IMR-90 (cell line): Measurements from ENCODE around the gene SLC26A4. TPM values are rescaled to one million over a fixed set of nuclear protein-coding genes. Genes with fewer than 3 reads are reported as not detected.

Experiments
- ATAC-seq: fragments of 200-7000 bp; cut with Tn5 transposase; 2 replicates; pipeline ENCODE4 v1.9.1; 2020; ENCODE audit warnings: low read depth, mild to moderate bottlenecking, moderate library complexity
- BruUV-seq: library from RNA; stranded (reverse); fragments of 400-500 nt; replicated peaks from 2 replicates; lab custom pipeline; 2021; lab: Mats Ljungman, UMichigan
- CTCF ChIA-PET: fragments of 300-600 bp; formaldehyde crosslinking; extraction: SDS; loops from one replicate; lab custom pipeline; 2021; ENCODE audit warnings: antibody characterized with exemption; lab: Yijun Ruan, JAX
- POLR2A ChIA-PET: fragments of 300-600 bp; sonication (Branson Sonifier 250); formaldehyde crosslinking; loops from one replicate; lab custom pipeline; 2022; ENCODE audit warnings: antibody characterized with exemption; ENCODE audit not compliant: unreplicated experiment; lab: Charles Lee
- DNase-seq: peaks from one replicate; pipeline ENCODE4 v3.0.0; 2013
- H2AFZ ChIP-seq: replicated peaks from 2 replicates; pipeline ENCODE3; 2013; ENCODE audit warnings: low read length, mild to moderate bottlenecking; ENCODE audit not compliant: poor library complexity
- H2AK5ac ChIP-seq: 2 replicates; pipeline ENCODE4 v1.6.1; 2013; ENCODE audit warnings: low read depth, low read length, inconsistent platforms
- H2AK9ac ChIP-seq: replicated peaks from 2 replicates; pipeline ENCODE3; 2013; ENCODE audit warnings: mild to moderate bottlenecking, low read depth, low read length, moderate library complexity; ENCODE audit not compliant: poor library complexity
- H2BK120ac ChIP-seq: 2 replicates; pipeline ENCODE4 v1.6.1; 2013; ENCODE audit warnings: low read depth, low read length, inconsistent platforms
- H2BK15ac ChIP-seq: 3 replicates; pipeline ENCODE4 v1.6.1; 2013; ENCODE audit warnings: low read depth, low read length, inconsistent platforms
- H2BK20ac ChIP-seq: 2 replicates; pipeline ENCODE4 v1.6.1; 2013; ENCODE audit warnings: low read depth, mild to moderate bottlenecking, inconsistent platforms, low read length, moderate library complexity
- H2BK5ac ChIP-seq: 2 replicates; pipeline ENCODE4 v1.6.1; 2013; ENCODE audit warnings: mild to moderate bottlenecking, low read depth, low read length, inconsistent platforms; ENCODE audit not compliant: poor library complexity, severe bottlenecking
- H3K14ac ChIP-seq: replicated peaks from 2 replicates; pipeline ENCODE4 v1.6.1; 2013; ENCODE audit warnings: low read depth, low read length, inconsistent platforms
- H3K18ac ChIP-seq: 2 replicates; pipeline ENCODE4 v1.6.1; 2013; ENCODE audit warnings: low read depth, low read length, control low read depth
- H3K23ac ChIP-seq: 2 replicates; pipeline ENCODE4 v1.6.1; 2013; ENCODE audit warnings: low read depth, low read length, inconsistent platforms
- H3K27ac ChIP-seq: 2 replicates; pipeline ENCODE4 v1.5.1; 2013; ENCODE audit warnings: mild to moderate bottlenecking, control low read depth, low read length; ENCODE audit not compliant: insufficient read depth
- H3K27me3 ChIP-seq: 2 replicates; pipeline ENCODE4 v1.6.1; 2013; ENCODE audit warnings: low read length; ENCODE audit not compliant: control insufficient read depth, insufficient read depth
- H3K36me3 ChIP-seq: 2 replicates; pipeline ENCODE4 v1.6.1; 2013; ENCODE audit warnings: low read length, mixed read lengths; ENCODE audit not compliant: control insufficient read depth, insufficient read depth
- H3K4ac ChIP-seq: 2 replicates; pipeline ENCODE4 v1.6.1; 2013; ENCODE audit warnings: low read depth, low read length, inconsistent platforms
- H3K4me1 ChIP-seq: 2 replicates; pipeline ENCODE4 v1.6.1; 2013; ENCODE audit warnings: low read length, mixed read lengths; ENCODE audit not compliant: control insufficient read depth, insufficient read depth
- H3K4me2 ChIP-seq: 2 replicates; pipeline ENCODE4 v1.6.1; 2013; ENCODE audit warnings: low read depth, mild to moderate bottlenecking, control low read depth, low read length, moderate library complexity
- H3K4me3 ChIP-seq: 2 replicates; pipeline ENCODE4 v1.5.1; 2013; ENCODE audit warnings: low read depth, mild to moderate bottlenecking, control low read depth, low read length, moderate library complexity; ENCODE audit not compliant: insufficient read depth
- H3K56ac ChIP-seq: 2 replicates; pipeline ENCODE4 v1.6.1; 2013; ENCODE audit warnings: low read length, inconsistent platforms; ENCODE audit not compliant: insufficient read depth; ENCODE audit errors: extremely low read depth
- H3K79me1 ChIP-seq, 2 experiments: 2 replicates each; pipeline ENCODE4 v1.6.1; 2013; ENCODE audit warnings: low read length in 2 of 2, inconsistent platforms in 1 of 2, low read depth in 1 of 2
- H3K9ac ChIP-seq: 2 replicates; pipeline ENCODE4 v1.6.1; 2013; ENCODE audit warnings: low read depth, low read length, control low read depth
- H3K9me1 ChIP-seq: 2 replicates; pipeline ENCODE4 v1.6.1; 2013; ENCODE audit warnings: low read length, inconsistent platforms; ENCODE audit not compliant: insufficient read depth
- H3K9me3 ChIP-seq: 2 replicates; pipeline ENCODE4 v1.6.1; 2013; ENCODE audit warnings: low read length; ENCODE audit not compliant: control insufficient read depth, insufficient read depth
- H4K20me1 ChIP-seq: 2 replicates; pipeline ENCODE4 v1.6.1; 2013; ENCODE audit warnings: low read length, inconsistent platforms; ENCODE audit not compliant: insufficient read depth
- H4K5ac ChIP-seq: 2 replicates; pipeline ENCODE4 v1.6.1; 2013; ENCODE audit warnings: mild to moderate bottlenecking, low read depth, low read length, control low read depth
- H4K8ac ChIP-seq, 2 experiments: 2 replicates each; pipeline ENCODE4 v1.6.1; 2013; ENCODE audit warnings: low read depth in 2 of 2, low read length in 2 of 2, control low read depth in 1 of 2, inconsistent platforms in 1 of 2
- H4K91ac ChIP-seq: 2 replicates; pipeline ENCODE4 v1.6.1; 2013; ENCODE audit warnings: low read depth, low read length, inconsistent platforms; ENCODE audit not compliant: insufficient read depth
- CEBPB ChIP-seq: IDR thresholded peaks from 2 replicates; pipeline ENCODE4 v1.6.1; 2012; ENCODE audit warnings: low read depth, low read length, improper control_type of control experiment
- CHD1 ChIP-seq: IDR thresholded peaks from 2 replicates; pipeline ENCODE4 v1.6.1; 2012; ENCODE audit warnings: low read depth, low read length, improper control_type of control experiment
- FOS ChIP-seq: fragments of 150-350 bp; IDR thresholded peaks from 2 replicates; pipeline ENCODE4 v1.6.1; 2016; ENCODE audit warnings: low read depth, low read length
- MAFK ChIP-seq: IDR thresholded peaks from 2 replicates; pipeline ENCODE4 v1.6.1; 2012; ENCODE audit warnings: low read depth, low read length, improper control_type of control experiment
- MAZ ChIP-seq: IDR thresholded peaks from 2 replicates; pipeline ENCODE4 v1.6.1; 2012; ENCODE audit warnings: low read depth, mild to moderate bottlenecking, low read length, improper control_type of control experiment, moderate library complexity, borderline replicate concordance
- MXI1 ChIP-seq: IDR thresholded peaks from 2 replicates; pipeline ENCODE4 v1.6.1; 2012; ENCODE audit warnings: low read depth, mild to moderate bottlenecking, low read length, moderate library complexity, borderline replicate concordance
- NFE2L2 ChIP-seq: fragments of 150-350 bp; IDR thresholded peaks from 2 replicates; pipeline ENCODE4 v1.6.1; 2016; ENCODE audit warnings: low read depth, mild to moderate bottlenecking, low read length
- POLR2A ChIP-seq: IDR thresholded peaks from 2 replicates; pipeline ENCODE4 v1.6.1; 2012; ENCODE audit warnings: mild to moderate bottlenecking, low read depth, low read length
- RCOR1 ChIP-seq: IDR thresholded peaks from 2 replicates; pipeline ENCODE4 v1.6.1; 2012; ENCODE audit warnings: mild to moderate bottlenecking, low read length, improper control_type of control experiment; ENCODE audit not compliant: insufficient replicate concordance
- RFX5 ChIP-seq: IDR thresholded peaks from 2 replicates; pipeline ENCODE4 v1.8.0; 2012; ENCODE audit warnings: low read depth, mild to moderate bottlenecking, low read length, moderate library complexity
- SMC3 ChIP-seq: fragments of 150-350 bp; IDR thresholded peaks from 2 replicates; pipeline ENCODE4 v1.6.1; 2016; ENCODE audit warnings: low read depth, mild to moderate bottlenecking, antibody characterized with exemption, low read length, moderate library complexity
- WGBS, 2 experiments: methylation state at CpG; one replicate each; pipeline versions ENCODE4 v1.1.5 to v1.1.7; 2013; ENCODE audit warnings: missing lambda C conversion rate in 2 of 2; ENCODE audit not compliant: insufficient read length in 1 of 2; ENCODE audit errors: extremely low coverage in 2 of 2; 5-methylcytosine and 5-hydroxymethylcytosine counted together
- dilution Hi-C: fragments of 300-500 bp; cut with HindIII; formaldehyde crosslinking; loops from one replicate; pipeline ENCODE4 v1.14.3; 2018; ENCODE audit warnings: low sequenced_read_pairs; ENCODE audit not compliant: unreplicated experiment
- in situ Hi-C: fragments of 300-500 bp; cut with MboI; formaldehyde crosslinking; loops from 3 replicates; pipeline ENCODE4 v1.14.3; 2019; ENCODE audit warnings: low sequenced_read_pairs, inconsistent platforms, mixed read lengths
- intact Hi-C: fragments of 100-400 bp; cut with micrococcal nuclease; formaldehyde crosslinking; loops from 2 replicates; pipeline ENCODE4 v1.10.0; 2022
- polyA plus RNA-seq, 3 experiments: library from polyadenylated mRNA; depleted of rRNA; stranded (reverse); fragments of >200 nt; gene quantifications; 2 replicates each; pipeline ENCODE4 v1.2.3, GENCODE V29; 2012; ENCODE audit warnings: low replicate concordance in 1 of 3
- total RNA-seq: library from RNA; depleted of rRNA; stranded (reverse); fragments of >200 nt; gene quantifications from 2 replicates; pipeline ENCODE4 v1.2.3, GENCODE V29; 2012
- TF ChIP-seq, protein P1 (sequence below): conservative IDR thresholded peaks from 2 replicates; pipeline ENCODE4 v1.5.1; 2012; ENCODE audit warnings: mild to moderate bottlenecking, low read depth, low read length, improper control_type of control experiment
- TF ChIP-seq, protein P2 (sequence below): fragments of 150-350 bp; IDR thresholded peaks from 2 replicates; pipeline ENCODE4 v1.6.1; 2016; ENCODE audit warnings: low read depth, mild to moderate bottlenecking, low read length, moderate library complexity, borderline replicate concordance
- TF ChIP-seq, protein P3 (sequence below): fragments of 150-350 bp; IDR thresholded peaks from 2 replicates; pipeline ENCODE4 v1.6.1; 2017; ENCODE audit warnings: mild to moderate bottlenecking, antibody characterized with exemption, low read length, low read depth

Gene SLC26A4
- total and polyA plus RNA-seq, 2 of the 4 experiments (the other 2 are of a cell fraction) = 0.09 to 1.1 TPM

DNA sequence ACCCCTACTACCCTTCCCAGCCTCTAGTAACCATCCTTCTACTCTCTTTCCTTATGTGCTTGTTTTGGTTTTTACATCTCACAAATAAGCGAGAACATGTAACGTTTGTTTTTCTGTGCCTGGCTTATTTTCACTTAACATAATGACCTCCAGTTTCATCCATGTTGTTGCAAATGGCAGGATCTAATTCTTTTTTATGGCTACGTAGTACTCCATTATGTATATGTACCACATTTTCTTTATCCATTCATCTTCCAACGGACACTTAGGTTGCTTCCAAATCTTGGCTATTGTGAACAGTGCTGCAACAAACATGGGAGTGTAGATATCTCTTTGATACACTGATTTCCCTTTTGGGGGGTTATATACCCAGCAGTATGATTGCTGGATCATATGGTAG, 33.6 kb upstream of the SLC26A4 start:
- no peak overlapping the region for H2AFZ ChIP-seq
- POLR2A ChIA-PET = no interaction called here
- dilution Hi-C loops (no loop called here), in situ Hi-C loops (no loop called here), intact Hi-C loops (no loop called here)
- H3K27ac ChIP-seq = no peak overlapping the region
- BruUV-seq = no TSS peak
- H3K4me2 ChIP-seq = no peak overlapping the region
- no peak overlapping the region for H2AK9ac ChIP-seq
- no peak for ATAC-seq
- H4K5ac ChIP-seq = no peak overlapping the region
- H4K91ac ChIP-seq = no peak overlapping the region
- WGBS, 2 experiments = no CpG with 5 or more reads among the region's 4 CpGs
- H2BK5ac ChIP-seq = no peak overlapping the region
- no peak overlapping the region for H3K56ac ChIP-seq
- H2BK120ac ChIP-seq = no peak overlapping the region
- no peaks in the 10 kb centered on the region for H3K36me3 ChIP-seq
- H3K27me3 ChIP-seq = no peaks in the 10 kb centered on the region
- no peak overlapping the region for H3K4ac ChIP-seq
- no peaks in the 10 kb centered on the region for H3K9me1 ChIP-seq
- H4K20me1 ChIP-seq = no peaks in the 10 kb centered on the region
- no peak for DNase-seq
- H3K23ac ChIP-seq = no peak overlapping the region
- no peaks in the 10 kb centered on the region for H3K79me1 ChIP-seq
- no peak overlapping the region for H4K8ac ChIP-seq
- H2BK20ac ChIP-seq = no peak overlapping the region
- no peak overlapping the region for H3K18ac ChIP-seq
- H3K4me3 ChIP-seq = no peak overlapping the region
- H3K9me3 ChIP-seq = no peaks in the 10 kb centered on the region
- CTCF ChIA-PET = no interaction called here
- no peak overlapping the region for H3K9ac ChIP-seq
- H3K4me1 ChIP-seq = peaks cover 2% of the 10 kb centered on the region; the same call in 1 of the 2 replicates
- no peak overlapping the region for H3K14ac ChIP-seq
- no peak overlapping the region for H2AK5ac ChIP-seq
- TF ChIP-seq CHD1 (no peak), MAFK (no peak), POLR2A (no peak), SMC3 (no peak), FOS (no peak), RCOR1 (no peak), RFX5 (no peak), MXI1 (no peak), MAZ (no peak), CEBPB (no peak), NFE2L2 (no peak)
- TF ChIP-seq, protein P1, sequence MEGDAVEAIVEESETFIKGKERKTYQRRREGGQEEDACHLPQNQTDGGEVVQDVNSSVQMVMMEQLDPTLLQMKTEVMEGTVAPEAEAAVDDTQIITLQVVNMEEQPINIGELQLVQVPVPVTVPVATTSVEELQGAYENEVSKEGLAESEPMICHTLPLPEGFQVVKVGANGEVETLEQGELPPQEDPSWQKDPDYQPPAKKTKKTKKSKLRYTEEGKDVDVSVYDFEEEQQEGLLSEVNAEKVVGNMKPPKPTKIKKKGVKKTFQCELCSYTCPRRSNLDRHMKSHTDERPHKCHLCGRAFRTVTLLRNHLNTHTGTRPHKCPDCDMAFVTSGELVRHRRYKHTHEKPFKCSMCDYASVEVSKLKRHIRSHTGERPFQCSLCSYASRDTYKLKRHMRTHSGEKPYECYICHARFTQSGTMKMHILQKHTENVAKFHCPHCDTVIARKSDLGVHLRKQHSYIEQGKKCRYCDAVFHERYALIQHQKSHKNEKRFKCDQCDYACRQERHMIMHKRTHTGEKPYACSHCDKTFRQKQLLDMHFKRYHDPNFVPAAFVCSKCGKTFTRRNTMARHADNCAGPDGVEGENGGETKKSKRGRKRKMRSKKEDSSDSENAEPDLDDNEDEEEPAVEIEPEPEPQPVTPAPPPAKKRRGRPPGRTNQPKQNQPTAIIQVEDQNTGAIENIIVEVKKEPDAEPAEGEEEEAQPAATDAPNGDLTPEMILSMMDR = no peak
- TF ChIP-seq, protein P2, sequence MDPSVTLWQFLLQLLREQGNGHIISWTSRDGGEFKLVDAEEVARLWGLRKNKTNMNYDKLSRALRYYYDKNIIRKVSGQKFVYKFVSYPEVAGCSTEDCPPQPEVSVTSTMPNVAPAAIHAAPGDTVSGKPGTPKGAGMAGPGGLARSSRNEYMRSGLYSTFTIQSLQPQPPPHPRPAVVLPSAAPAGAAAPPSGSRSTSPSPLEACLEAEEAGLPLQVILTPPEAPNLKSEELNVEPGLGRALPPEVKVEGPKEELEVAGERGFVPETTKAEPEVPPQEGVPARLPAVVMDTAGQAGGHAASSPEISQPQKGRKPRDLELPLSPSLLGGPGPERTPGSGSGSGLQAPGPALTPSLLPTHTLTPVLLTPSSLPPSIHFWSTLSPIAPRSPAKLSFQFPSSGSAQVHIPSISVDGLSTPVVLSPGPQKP = no peak
- TF ChIP-seq, protein P3, sequence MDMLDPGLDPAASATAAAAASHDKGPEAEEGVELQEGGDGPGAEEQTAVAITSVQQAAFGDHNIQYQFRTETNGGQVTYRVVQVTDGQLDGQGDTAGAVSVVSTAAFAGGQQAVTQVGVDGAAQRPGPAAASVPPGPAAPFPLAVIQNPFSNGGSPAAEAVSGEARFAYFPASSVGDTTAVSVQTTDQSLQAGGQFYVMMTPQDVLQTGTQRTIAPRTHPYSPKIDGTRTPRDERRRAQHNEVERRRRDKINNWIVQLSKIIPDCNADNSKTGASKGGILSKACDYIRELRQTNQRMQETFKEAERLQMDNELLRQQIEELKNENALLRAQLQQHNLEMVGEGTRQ = no peak
- no peak overlapping the region for H2BK15ac ChIP-seq
